Skeletal muscle tissue (tissue), 4 donors: ENCODE results near the gene ABCC3. TPM values are rescaled to one million over a fixed set of nuclear protein-coding genes. Genes with fewer than 3 reads are reported as not detected.
A peak's percentile ranks its signal among the peaks of the same experiment; 100 is the strongest.

Experiments used
- H3K27ac ChIP-seq: one replicate; pipeline ENCODE4 v1.7.0; 2013; ENCODE audit warnings: mild to moderate bottlenecking, low read depth, low read length, inconsistent platforms
- H3K27me3 ChIP-seq, 3 donors: one replicate each; pipeline ENCODE4 v1.7.0; 2013; ENCODE audit warnings: low read length in 3 of 3; ENCODE audit not compliant: control insufficient read depth in 3 of 3, insufficient read depth in 3 of 3
- H3K36me3 ChIP-seq, 3 donors: one replicate each; pipeline ENCODE4 v1.7.0; 2013; ENCODE audit warnings: low read length in 3 of 3; ENCODE audit not compliant: control insufficient read depth in 3 of 3, insufficient read depth in 3 of 3
- H3K4me1 ChIP-seq, 3 donors: one replicate each; pipeline ENCODE4 v1.7.0; 2013; ENCODE audit warnings: low read length in 3 of 3, mild to moderate bottlenecking in 3 of 3; ENCODE audit not compliant: control insufficient read depth in 3 of 3, insufficient read depth in 3 of 3
- H3K4me3 ChIP-seq, 3 donors: one replicate each; pipeline ENCODE4 v1.7.0; 2013; ENCODE audit warnings: low read length in 3 of 3
- H3K9ac ChIP-seq, 3 donors: one replicate each; pipeline ENCODE4 v1.7.0; 2013; ENCODE audit warnings: low read length in 3 of 3, mild to moderate bottlenecking in 3 of 3, moderate library complexity in 2 of 3, low read depth in 1 of 3
- H3K9me3 ChIP-seq, 3 donors: one replicate each; pipeline ENCODE4 v1.7.0; 2013; ENCODE audit warnings: low read length in 3 of 3; ENCODE audit not compliant: control insufficient read depth in 3 of 3
- total RNA-seq: library from RNA; depleted of rRNA; stranded (reverse); fragments of >200 nt; gene quantifications from one replicate; pipeline ENCODE4 v1.2.3, GENCODE V29; 2014
- donor health status: Osteomylitis.

The ABCC3 gene
- total RNA-seq, 1 donor from 2014 or later: 1.0 TPM

DNA sequence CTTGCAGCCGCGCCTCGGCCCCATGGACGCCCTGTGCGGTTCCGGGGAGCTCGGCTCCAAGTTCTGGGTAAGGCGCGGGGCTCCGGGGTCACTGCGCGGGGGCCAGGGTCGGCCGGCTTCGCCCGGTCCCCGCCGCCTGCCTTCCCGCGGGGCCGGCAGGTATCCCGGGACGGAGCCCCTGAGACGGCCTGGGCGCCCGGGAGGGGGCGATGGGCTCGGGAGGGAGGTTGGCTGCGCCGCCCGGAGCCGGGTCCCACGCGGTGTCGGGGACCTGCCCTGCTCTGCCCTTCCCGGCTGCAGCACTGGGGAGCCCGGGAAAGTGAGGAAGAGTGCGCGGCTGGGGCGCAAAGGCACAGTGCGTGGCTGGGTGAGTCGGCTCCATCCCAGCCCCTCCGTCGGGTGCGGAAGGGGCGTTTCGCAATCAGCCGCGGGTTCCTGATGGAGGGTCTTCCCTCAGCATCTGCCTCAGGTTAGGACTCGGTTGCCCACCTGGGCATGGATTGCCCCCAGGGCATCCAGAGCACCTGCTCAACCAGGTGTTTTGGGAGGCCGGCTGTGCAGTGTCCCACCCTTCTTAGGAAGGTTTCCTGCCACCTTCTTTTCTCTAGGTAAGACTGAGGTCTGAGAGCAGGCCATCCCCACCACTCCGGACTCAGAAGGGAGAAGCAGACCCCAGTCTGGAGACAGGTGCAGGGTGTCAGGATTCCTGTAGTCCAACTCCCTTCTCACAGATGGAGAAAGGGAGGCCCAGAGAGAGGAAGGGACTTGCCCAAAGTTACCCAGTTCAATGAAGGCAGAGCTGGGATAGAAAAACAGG lies 442 bp downstream of the ABCC3 start:
- Histone ChIP-seq H3K27ac (no peak overlapping the region), H3K4me3 (peak overlapping the region in 2 of 3 donors; percentile 20 to 23), H3K4me1 (peaks cover 12 to 20% (median 20%) of the 10 kb centered on the region in 3 donors), H3K9ac (peak overlapping the region in 2 of 3 donors; percentile 10 to 25), H3K36me3 (no peaks in the 10 kb centered on the region), H3K9me3 (no peaks in the 10 kb centered on the region), H3K27me3 (peaks cover 43 to 70% (median 44%) of the 10 kb centered on the region in 3 donors)

DNA sequence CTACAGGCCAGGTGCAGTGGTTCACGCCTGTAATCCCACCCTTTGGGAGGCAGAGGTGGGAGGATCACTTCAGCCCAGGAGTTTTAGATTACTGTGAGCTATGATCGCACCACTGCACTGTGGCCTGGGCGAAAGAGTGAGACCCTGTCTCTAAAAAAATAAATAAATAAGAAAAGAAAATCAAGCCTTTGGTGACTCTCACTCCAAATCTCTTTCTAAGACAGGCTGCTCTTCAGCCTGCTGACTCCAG lies 976 bp downstream of the ABCC3 start:
- Histone ChIP-seq H3K9me3 (no peaks in the 10 kb centered on the region), H3K27me3 (peaks cover 40 to 66% (median 44%) of the 10 kb centered on the region in 3 donors), H3K4me1 (peaks cover 12 to 20% (median 20%) of the 10 kb centered on the region in 3 donors), H3K27ac (no peak overlapping the region), H3K9ac (no peak overlapping the region), H3K36me3 (no peaks in the 10 kb centered on the region), H3K4me3 (no peak overlapping the region)

DNA sequence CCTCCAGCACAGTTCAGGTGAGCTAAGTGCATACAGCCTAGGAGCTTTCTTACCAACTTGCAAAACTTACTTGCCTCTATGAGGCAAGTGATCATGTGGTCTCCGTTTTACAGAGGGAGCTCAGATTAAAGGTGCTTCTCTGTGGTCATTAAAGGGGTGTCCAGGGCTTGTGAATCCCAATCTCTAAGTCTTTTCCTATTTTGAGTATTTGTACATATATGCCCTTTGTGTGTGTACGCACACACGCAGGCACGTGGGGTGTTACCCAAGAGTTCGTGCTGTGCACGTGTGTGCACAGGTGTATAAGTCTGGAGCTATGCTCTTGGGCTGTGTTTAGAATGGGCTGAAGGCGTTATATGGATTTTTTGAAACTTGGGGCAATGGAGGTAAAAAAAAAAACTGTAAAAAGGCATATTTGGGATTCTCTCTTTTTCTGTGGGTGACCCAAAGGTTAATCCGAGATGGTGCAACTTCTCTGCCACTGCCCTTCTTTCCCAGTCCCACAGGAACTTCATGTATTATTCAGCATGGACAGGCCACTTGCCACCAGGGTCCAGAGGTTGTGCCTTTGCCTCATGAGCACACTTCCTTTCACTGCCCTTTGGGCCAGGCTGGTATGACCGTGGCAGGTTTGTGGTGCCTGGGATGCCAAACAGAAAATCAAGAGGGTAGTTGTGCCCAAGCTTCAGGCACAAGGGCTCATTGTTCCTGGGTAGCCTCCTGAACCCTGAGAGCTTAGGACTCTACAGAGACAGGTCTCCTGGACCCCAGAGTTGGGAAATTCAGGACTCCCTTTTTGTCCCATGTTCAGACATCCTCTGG lies 1.5 kb downstream of the ABCC3 start:
- no peaks in the 10 kb centered on the region for H3K9me3 ChIP-seq
- H3K4me3 ChIP-seq: no peak overlapping the region
- peaks cover 12 to 20% (median 20%) of the 10 kb centered on the region in 3 donors for H3K4me1 ChIP-seq
- no peaks in the 10 kb centered on the region for H3K36me3 ChIP-seq
- peaks cover 37 to 62% (median 38%) of the 10 kb centered on the region in 3 donors for H3K27me3 ChIP-seq
- H3K9ac ChIP-seq: no peak overlapping the region
- no peak overlapping the region for H3K27ac ChIP-seq

DNA sequence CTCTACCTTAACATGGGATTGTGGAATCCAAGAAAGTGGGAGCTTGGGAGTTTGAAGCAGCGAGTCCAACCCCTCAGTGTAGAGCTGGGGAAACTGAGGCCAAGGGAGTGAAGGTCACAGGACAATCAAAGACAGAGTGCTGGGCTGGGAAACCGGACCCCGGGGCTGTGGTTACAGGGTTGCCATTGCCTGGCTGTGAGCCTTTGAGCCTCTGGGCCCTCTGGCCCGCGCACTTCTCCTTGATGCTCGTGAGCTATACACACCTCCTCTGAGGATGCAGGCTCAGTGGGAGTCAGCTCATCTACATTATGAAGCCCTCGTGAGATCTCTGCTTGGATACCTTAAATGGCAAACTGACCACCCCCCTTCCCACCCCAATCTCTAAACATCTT lies 2.1 kb downstream of the ABCC3 start:
- Histone ChIP-seq H3K4me3 (no peak overlapping the region), H3K27me3 (peaks cover 32 to 57% (median 37%) of the 10 kb centered on the region in 3 donors)

DNA sequence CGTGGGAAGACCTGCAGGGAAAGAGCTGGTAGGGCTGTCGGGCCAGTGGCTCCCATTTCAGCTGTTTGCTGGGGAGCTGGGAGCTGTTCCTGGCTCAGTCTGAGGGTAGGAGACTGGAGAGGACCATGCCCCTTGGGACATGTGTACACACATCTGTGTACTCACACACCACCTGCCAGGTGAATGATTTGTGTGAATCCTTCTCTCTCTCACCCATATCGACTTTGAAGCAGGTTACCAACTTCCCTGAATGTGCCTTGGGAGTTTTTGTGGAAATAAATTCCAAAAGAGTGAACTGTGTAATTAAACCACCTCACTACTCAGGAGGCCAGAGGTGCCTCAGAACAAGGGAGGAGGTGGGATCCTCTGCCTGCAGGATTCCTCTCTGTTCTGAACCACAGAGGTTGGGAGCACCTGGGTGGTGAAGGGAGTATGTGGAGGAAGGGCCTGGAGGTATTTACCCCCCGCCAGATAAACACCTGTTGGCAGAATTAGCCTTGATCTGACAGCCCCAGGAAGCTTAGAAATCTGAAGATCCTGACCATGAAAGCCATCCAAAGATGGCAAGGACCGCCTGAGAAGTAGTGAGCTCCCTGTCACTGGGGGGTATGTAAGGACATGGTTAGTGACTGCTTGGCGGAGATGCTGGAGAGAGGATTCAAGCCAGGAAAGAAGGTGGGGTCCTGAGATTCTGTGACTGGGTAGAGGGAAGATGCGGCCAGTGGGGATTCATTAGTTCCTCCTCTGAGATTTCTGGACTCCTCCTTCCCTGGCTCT lies 3.3 kb downstream of the ABCC3 start:
- H3K4me3 ChIP-seq: no peak overlapping the region
- H3K36me3 ChIP-seq: no peaks in the 10 kb centered on the region
- H3K27me3 ChIP-seq: peaks cover 28 to 44% (median 33%) of the 10 kb centered on the region in 3 donors
- no peak overlapping the region for H3K9ac ChIP-seq
- no peak overlapping the region for H3K27ac ChIP-seq
- H3K4me1 ChIP-seq: peaks cover 12 to 20% (median 20%) of the 10 kb centered on the region in 3 donors
- no peaks in the 10 kb centered on the region for H3K9me3 ChIP-seq

More for the DNA sequence above, 2.1 kb downstream of the ABCC3 start:
- Histone ChIP-seq H3K9me3 (no peaks in the 10 kb centered on the region), H3K9ac (no peak overlapping the region), H3K36me3 (no peaks in the 10 kb centered on the region), H3K27ac (no peak overlapping the region), H3K4me1 (peaks cover 12 to 20% (median 20%) of the 10 kb centered on the region in 3 donors)

DNA sequence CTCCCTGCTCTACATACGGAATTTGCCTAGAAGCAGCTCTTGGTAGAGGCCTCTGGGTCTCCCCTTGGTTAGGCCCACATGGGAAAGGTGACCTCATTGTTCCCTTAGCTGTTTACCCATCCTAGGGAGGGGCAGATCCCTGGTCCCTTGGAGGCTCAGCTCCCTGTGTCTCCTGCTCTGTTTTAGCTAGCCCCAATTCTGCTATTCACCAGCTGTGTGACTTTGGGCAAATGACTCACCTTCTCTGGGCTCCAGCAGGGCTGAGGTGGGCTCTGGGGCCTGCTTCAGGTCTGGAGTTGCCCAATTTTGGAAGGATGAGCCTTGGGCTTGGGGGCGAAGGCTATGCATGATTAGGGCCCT lies 3.9 kb downstream of the ABCC3 start:
- Histone ChIP-seq H3K4me1 (peaks cover 12 to 20% (median 20%) of the 10 kb centered on the region in 3 donors), H3K9ac (no peak overlapping the region), H3K4me3 (no peak overlapping the region), H3K27me3 (peaks cover 26 to 41% (median 28%) of the 10 kb centered on the region in 3 donors), H3K36me3 (no peaks in the 10 kb centered on the region), H3K27ac (no peak overlapping the region), H3K9me3 (no peaks in the 10 kb centered on the region)

DNA sequence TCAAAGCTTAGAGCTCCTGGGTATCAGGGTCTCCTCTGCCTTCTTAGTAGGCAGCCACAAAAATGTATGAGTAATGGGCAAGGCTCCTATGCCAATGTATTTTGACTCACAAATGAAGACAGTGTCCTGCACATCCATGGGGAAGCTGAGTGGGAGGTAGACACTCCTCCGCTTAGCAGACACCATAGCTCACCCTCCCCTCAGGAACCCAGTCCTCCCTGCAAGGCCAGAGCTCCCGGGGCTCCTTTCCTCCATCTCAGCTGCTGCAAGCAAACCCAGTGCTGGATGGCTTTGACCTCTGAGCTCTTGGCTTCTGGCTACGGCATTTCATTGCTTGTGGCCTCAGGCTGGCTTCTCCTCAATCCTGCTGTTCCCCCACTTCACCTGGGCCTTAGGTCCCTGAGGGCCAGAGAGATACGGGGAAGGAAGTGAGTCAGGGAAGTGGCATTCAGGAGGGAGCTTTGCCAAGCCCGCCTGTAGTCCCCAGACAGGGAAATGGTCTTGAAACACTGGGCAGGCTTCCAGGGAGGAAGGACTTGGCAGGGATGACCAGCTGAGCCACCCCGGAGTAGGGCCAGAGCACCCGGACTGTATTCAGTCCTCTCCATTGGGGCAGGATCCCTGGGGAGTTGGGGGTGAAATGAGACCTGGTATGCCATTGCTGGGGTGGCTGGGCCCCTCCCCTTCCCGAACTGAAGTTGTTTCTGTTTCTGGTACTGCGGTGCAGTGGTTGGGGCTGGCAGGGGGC lies 4.5 kb downstream of the ABCC3 start:
- Histone ChIP-seq H3K4me3 (no peak overlapping the region), H3K4me1 (peaks cover 12 to 20% (median 19%) of the 10 kb centered on the region in 3 donors), H3K36me3 (no peaks in the 10 kb centered on the region), H3K27ac (no peak overlapping the region), H3K9me3 (no peaks in the 10 kb centered on the region), H3K9ac (peak overlapping the region in 1 of 3 donors; percentile 16), H3K27me3 (peaks cover 21 to 37% (median 22%) of the 10 kb centered on the region in 3 donors)

DNA sequence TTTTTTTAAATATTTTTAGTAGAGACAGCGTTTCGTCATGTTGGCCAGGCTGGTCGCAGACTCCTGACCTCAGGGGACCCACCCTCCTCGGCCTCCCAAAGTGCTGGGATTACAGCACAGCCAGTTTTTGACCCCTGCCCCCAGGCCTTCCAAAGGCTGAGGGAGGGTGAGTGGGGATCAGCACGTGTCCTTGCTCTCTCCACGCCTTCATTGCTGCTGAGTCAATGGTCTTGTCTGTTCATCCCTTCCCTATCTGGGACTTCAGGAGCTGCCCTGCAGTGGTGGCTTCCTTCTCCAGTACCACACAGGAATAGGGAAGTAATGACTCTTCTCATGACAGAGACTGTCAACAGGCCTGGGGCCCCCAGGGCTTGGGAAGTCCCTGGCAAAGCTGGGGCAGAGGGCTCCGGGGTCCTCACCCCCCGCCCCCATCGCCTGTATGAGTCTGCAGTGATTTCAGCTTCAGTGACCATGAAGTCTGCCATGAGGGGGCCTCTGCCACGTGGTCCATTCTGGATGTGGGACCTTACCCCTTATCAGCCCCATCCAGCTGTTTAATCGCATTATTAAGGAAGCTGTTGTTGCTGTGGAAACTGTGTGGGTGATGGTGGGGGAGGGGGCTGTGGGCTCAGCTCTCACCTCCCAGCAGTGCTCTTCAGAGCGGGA lies 6.1 kb downstream of the ABCC3 start:
- Histone ChIP-seq H3K27me3 (peaks cover 5 to 20% (median 12%) of the 10 kb centered on the region in 3 donors), H3K36me3 (no peaks in the 10 kb centered on the region), H3K9me3 (no peaks in the 10 kb centered on the region), H3K4me1 (peaks cover 9 to 14% (median 10%) of the 10 kb centered on the region in 3 donors), H3K4me3 (no peak overlapping the region), H3K27ac (no peak overlapping the region), H3K9ac (no peak overlapping the region)

DNA sequence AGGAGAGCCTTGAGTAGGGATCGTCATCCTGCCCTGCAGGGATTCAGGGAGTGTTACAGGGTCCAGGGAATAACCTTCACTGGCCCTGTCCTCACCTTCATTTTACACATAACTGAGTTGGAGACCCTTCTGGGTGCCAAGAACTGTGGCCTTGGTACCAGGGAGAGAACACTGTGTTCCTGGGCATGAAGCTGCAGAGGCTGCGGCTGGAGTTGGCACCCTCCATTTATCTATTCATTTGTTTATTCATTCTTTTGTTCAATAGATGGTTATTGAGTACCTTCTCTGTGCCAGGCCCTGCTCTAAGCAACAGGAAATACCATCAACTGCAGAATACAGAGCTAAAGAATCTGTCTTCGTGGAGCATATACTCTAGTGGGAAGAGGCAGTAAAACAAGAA lies 6.7 kb downstream of the ABCC3 start:
- Histone ChIP-seq H3K27me3 (peaks cover 2 to 16% (median 7%) of the 10 kb centered on the region in 3 donors), H3K9ac (no peak overlapping the region), H3K36me3 (no peaks in the 10 kb centered on the region), H3K9me3 (no peaks in the 10 kb centered on the region), H3K27ac (no peak overlapping the region), H3K4me1 (peaks cover 9 to 14% (median 10%) of the 10 kb centered on the region in 3 donors), H3K4me3 (no peak overlapping the region)
